ENCODE results near the gene ZNF519.
A peak's percentile ranks its signal among the peaks of the same experiment; 100 is the strongest.
"Not testable (repeated sequence)": the region's sequence is repeated elsewhere in the genome, so short reads cannot be mapped to it uniquely, and the experiment has no call there.

The ZNF519 gene

DNA sequence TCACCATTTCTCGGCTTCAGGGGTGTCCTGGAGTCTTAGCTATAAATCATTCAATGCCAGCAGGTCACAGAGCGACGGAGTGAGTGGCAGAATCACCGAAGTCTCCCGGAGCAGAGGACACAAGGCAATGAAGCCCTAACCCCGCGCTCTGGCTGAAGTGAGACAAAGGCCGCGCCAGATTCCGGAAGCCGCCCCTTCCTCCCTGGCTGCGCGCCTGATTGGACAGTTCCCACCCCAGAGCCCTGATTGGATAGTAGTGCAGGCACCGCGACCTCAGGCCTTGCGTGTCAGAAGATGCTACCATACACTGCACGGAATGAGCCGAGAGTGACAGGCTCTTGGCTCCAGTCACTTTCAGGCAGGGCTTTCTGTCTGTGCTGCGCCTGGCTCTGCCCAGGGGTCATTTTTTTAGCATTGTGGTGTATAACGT is at the start of gene ZNF519:
TSS of gene ZNF519 (minus strand) at position 165 of the 430 bp plus-strand sequence. CDS start at position 7, 158 bp downstream.
- peak; percentile 96 for DNase-seq

DNA sequence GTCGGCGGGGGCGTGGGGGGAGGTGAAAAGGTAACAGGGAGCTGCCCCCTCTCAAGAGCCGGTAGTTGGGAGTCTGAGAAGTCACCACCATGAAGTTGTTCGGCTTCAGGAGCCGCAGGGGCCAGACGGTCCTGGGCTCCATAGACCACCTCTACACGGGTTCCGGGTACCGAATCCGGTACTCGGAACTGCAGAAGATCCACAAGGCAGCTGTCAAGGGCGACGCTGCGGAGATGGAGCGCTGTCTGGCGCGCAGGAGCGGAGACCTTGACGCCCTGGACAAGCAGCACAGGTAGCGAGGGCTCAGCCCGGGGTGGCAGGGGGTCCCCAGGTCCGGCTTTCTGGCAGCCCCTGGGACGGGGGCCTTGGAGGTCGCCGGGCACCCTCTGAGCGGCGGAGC is 47.1 kb upstream of the ZNF519 start:
- DNase-seq = peak; percentile 22

DNA sequence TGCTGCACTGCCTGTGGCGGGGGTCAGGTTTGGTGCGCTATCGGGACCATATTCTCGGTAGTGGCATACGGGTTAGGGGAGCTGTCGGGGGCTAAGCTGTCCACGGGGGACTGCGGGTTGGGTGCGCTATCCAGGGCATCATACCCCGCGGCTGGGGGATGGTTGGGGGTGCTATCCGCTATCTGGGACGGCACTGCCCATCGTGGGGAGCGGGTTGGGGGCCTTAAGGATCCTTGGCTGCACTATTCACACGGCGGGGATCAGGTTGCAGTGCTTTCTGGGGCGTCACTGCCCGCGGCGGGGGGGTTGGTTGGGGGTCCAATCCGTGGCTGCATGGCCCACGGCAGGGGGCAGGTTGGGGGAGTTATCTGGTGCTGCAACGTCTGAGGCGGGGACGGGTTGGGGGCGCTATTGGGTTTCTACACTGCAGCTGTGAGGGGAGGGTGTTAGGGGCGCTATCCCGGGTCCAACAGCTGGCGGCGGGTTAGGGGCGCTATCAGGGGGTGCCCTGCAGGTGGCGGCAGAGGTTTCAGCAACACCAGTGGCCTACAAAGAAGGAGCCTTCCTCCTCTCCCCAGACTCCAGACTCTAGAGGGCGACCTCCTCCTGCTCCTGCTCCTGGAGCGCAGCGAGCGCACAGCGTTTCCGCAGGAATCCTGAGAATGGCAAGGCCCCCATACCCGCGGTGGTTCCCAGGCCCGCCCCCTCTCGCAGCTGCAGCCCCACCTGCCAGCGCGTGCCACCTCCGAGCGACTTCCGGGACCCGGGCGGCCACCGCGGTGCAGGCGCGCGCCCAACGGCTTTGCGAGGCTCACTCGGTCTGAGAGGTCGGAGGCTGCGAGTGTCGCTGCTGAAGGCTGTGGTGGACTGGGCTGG is 46.3 kb upstream of the ZNF519 start:
- peak; percentile 93 for DNase-seq

DNA sequence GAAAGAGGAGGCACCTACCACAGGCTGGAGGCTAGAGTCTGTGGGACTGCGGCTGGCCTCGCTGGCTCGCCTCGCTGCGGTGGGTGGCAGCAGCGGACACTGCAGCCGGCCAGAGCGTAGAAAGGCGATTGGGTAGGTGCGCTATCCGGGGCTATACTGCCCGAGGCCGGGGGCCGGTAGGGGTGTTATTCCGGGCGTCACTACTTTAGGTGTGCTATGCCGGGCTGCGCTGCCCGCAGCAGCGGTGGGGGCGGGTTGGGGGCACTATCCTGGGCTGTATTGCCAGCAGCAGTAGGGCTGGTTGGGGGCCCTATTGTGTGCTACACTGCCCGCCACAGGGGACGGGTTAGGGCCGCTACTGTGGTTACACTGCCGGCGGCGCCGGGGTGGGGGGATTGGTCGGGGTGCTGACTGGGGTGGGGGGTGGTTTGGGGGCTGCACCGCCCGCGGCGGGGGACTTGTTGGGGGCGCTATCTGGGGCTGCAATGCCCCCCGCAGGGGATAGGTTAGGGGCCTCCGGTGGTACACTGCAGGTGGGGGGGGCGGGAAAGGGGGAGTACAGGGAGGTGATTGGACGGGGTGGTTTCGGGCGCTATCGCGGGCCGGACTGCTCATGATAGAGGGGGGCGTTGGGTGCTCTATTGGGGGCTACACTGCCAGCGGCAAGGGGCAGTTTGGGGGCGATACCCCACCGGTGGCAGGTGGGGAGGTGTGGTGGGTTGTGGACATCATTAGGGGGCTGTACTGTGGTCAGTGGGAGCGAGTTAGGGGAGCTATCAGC is 45.5 kb upstream of the ZNF519 start:
- DNase-seq = not testable (repeated sequence)

DNA sequence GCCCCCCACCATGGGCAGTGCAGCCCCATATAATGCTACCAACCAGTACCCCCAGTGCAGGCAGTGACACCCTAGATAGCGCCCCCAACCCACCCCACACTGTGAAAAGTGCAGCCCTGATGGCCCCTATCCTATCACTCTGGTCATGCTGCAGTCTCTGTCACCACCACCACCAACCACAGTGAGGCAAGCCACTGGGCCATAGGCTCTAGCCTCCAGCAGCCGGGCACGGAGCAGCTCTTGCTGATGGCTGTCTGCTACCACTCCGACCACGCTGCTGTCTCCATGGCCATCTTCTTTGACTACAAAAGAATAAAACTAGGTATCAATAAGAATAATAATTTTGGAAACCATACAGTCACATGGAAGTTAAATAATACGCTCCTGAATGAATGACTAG is 43.2 kb upstream of the ZNF519 start:
- not testable (repeated sequence) for DNase-seq

DNA sequence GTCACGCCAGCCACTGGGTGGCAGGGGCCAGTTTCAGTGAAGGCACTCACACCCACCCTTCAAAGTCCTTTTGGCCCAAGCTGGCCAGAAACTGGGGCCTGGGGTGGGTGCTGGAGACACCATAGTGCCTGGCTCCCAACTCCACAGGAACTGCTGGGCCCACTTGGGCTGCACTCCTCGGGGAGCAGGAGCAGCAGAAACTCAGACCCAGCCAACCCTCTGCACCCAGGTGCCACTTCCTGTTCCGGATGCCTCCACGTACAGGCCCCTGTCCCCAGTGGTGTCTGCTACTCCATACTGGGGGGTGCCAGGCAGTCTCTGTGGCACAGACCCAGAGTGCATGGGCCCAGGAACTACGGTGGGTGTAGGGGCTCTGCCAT is 42.5 kb upstream of the ZNF519 start:
- DNase-seq = no peak

DNA sequence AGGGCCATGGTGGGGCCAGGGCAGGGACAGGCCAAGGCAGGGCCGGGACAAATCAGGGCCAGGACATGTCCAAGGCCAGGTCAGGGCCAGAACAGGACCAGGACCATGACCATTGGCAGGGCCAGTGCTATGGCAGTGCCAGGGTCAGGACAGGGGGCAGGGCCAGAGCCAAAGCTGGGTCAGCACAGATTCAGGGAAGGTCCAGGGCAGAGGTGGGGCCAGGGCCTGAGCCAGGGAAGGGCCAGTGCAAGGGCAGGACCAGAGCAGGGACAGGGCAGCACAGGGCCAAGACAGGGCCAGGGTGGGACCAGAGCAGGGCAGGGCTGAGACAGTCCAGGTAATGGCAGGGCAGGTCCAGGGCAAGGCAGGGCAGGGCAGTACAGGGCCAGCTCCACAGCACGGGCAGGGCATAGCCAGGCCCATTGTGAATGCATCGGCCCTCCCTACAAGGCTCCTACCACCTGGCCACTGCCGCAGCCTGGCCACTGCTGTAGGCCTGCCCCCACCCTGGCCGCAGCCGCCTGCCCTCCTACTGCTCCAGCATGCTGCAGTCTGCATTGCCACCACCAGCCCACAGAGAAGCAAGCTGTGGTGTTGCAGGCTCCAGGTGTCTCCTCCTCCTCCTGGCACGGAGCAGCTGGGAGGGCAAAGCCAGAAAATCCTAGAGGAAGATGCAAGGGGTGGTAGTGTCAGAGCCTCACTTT is 41.9 kb upstream of the ZNF519 start:
- DNase-seq = not testable (repeated sequence)

DNA sequence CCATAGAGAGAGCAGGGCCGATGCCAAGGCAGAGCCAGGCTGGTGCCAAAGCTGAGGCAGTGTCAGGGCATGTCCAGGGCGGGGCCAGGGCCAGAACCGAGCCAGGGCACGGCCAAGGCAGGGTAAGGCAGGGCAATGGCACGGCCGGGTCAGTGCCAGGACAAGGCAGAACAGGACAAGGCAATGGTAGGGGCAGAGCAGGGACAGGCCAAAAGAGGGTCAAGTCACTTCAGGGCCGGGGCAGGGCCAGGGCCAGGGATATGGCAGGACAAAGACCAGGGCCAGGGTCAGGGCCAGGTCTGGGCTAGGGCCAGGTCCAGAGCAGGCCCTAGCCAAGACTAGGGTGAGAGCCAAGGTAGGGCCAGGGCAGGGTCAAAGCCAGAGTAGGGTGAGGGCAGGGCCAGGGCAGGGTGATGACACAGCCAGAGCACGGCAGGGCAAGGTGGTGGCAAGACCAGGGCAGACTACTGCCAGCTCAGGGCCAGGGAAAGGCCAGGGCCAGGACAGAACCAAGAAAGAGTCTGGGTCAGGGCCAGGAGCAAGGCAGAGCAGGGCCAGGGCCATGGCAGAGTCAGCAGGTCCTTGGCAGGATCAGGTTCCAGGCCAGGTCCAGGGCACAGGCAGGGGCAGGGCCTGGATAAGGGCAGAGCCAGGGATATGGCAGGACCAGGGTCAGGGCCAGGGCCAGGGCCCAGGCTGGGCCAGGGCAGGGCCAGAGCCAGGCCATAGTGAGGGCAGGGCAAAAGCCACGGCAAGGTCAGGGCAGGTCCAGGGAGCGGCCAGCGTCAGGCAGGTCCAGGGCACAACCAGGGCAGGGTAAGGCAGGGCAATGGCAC is 41.1 kb upstream of the ZNF519 start:
- not testable (repeated sequence) for DNase-seq

DNA sequence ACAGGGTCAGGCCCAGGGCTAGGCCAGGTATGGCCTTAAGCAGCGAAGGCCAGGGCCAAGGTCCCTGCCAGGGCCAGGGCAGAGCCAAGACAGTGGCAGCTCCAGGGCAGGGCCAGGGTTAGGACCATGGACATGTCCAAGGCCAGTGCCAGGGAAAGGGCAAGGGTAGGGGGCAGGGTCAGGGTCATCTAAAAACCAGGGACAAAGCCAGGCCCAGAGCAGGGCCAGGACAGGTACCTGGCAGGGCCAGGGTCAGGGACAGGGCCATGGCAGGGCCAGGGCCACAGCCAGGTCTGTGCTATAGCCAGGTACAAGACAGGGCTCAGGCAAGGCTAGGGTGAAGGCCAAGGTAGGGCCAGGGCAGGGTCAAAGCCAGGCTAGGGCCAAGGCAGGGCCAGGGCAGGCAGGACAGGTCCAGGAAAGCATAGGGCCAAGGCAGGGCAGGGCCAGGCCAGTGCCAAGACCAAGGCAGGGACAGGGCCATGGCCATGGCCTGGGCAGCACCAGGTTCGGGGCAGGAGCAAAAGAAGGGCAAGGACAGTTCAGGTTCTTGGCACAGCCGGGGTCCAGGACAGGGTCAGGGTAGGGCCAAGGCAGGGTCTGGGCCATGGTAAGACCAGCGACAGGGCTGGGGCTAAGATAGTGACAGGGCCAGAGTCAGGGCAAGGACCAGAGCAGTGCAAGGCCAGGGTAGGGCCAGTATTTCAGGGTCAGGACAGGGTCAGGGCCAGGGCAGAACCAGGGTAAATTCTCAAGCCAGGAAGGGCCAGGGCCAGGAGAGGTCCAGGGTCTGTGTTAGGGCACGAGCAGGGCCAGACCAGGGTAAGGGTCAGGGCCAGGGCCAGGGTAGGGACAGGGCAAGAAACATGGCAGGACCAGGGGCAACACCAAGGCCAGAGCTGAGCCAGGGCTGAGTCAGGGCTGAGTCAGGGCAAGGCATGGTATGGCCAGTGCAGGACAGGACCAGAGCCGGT is 40.2 kb upstream of the ZNF519 start:
- not testable (repeated sequence) for DNase-seq

DNA sequence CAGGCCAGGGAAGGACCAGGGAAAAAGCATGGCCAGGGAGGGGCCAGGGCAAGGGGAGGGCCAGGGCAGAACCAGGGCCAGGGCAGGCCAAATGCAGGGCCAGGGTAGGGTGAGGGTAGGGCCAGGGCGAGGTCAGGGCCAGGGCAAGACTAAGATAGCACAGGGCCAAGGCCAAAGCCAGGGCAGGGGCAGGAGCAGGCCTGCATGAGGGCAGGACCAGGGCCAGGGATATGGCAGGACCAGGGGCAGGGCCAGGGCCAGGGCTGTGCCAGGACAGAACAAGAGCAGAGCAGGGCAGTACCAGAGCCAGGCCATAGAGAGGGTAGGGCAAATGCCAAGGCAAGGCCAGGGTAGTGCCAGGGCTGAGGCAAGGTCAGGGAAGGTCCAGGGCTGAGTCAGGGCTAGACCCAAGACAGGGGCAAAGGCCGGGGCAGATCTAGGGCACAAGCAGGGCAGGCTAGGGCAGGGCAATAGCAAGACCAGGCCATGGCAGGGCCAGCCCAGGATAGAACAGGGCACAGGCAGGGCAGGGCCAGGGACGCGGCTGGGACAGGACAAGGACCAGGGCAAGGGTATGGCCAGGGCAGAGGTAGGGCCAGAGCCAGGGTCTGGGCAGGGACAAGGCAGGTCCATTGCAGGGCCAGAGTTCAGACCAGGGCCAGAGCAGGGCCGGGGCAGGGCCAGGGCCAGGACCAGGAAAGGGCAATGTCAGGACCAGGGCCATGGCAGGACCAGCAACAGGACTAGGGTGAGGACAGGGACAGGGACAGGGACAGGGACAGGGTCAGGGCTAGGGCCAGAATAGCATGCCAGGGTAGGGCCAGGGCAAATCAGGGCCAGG is 39.3 kb upstream of the ZNF519 start:
- DNase-seq = not testable (repeated sequence)

DNA sequence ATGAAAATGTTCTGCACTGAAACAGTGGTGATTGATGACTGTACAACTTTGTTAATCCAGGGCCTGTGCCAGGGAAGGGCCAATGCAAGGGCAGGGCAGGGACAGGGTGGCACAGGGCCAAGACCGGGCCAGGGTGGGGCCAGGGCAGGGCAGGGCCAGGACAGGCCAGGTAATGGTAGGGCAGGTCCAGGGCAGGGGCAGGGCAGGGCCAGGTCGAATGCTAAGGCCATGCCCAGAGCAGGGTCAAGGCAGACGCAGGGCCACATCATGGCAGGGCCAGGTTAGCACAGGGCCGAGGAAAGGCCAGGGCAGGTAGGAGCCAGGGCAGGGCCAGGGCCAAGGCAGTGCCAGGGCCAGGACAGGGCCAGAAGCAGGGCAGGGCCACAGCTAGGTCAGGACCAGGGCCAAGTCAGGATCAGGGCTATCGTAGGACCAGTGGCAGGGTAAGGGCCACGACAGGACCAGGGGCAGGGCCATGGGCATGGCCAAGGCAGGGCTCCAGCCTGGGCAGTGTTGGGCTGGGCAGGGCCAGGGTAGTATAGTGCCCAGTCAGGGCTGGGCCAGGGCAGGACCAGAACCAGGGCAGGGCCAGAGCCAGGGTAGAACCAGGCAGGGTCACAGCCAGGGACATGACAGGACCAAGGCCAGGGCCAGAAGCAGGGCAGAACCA is 38.3 kb upstream of the ZNF519 start:
- not testable (repeated sequence) for DNase-seq

DNA sequence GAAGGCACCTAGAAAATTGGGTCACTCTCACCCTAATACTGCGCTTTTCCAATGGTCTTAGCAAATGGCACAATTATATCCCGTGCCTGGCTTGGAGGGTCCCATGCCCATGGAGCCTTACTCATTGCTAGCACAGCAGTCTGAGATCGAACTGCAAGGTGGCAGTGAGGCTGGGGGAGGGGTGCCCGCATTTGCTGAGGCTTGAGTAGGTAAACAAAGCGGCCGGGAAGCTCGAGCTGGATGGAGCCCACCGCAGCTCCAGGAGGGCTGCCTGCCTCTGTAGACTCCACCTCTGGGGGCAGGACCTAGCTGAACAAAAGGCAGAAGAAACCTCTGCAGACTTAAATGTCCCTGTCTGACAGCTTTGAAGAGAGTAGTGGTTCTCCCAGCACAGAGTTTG is 30.7 kb upstream of the ZNF519 start:
- DNase-seq = not testable (repeated sequence)

DNA sequence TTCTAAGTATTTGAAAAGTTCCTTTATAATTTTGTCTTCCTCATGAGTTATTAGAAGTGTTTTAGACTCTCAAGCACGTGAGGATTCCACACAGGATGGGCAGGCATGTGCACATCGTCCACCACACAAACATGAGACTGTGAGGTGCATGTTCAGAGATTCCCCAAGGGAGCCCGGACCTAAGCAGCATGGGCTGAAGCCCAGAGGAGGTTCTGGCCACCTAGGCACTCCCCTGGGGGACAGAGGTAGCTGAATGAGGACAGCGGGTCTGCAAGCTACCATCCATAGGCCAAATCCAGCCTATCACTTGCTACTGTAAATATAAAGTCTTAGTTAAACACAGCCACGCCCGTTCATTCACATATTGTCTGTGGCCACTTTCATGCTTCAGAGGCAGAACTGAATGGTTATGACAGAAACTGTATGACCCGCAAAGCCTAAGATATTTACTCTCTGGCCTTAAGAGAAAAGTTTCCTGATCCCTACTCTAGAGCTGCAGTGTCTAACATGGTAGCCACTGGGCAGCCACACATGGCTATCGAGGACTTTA is 19.4 kb upstream of the ZNF519 start:
- not testable (repeated sequence) for DNase-seq

DNA sequence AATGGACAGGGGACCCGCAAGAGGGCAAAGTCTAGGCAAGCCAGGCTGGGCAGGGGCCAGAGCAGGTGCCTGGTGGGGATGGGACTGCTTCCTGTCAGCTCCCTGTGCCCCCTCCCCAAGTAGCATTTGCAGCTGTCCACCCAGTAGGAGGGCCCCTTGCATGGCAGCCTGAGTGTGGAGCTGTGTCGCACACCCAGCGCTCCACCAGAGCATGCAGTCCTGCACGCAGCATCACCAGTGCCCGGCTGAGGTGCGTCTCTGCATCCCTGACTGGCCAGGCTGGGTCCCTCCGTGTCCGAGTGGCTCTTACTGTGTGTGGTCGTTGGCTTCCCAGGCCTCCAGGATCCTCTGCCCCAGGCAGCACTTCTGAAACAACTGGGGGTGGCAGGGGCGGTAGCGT is 18.5 kb upstream of the ZNF519 start:
- DNase-seq = not testable (repeated sequence)

DNA sequence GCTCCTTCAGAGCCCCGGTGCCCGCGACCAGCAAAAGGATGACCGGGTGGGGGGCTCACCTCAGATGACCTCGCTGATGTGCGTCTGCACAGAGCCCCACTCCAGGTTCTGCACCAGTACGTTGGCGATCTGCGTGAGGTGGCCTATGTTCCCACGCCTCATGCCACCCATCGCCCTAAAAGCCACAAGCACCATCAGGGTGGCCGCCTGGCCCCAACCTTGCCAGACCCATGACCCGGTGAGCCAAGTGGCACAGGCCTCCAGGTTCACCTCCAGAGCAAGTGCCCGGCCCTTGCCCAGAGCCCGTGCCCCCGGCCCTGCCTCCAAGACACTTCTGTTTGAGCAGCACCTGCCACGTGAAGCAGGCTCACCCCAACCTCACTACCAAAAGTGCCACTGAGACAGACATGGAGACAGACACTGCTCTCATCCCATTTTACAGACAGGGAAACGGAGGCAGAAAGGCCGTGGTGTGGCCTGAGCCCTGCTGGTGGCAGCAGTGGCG is 17.7 kb upstream of the ZNF519 start:
- not testable (repeated sequence) for DNase-seq

DNA sequence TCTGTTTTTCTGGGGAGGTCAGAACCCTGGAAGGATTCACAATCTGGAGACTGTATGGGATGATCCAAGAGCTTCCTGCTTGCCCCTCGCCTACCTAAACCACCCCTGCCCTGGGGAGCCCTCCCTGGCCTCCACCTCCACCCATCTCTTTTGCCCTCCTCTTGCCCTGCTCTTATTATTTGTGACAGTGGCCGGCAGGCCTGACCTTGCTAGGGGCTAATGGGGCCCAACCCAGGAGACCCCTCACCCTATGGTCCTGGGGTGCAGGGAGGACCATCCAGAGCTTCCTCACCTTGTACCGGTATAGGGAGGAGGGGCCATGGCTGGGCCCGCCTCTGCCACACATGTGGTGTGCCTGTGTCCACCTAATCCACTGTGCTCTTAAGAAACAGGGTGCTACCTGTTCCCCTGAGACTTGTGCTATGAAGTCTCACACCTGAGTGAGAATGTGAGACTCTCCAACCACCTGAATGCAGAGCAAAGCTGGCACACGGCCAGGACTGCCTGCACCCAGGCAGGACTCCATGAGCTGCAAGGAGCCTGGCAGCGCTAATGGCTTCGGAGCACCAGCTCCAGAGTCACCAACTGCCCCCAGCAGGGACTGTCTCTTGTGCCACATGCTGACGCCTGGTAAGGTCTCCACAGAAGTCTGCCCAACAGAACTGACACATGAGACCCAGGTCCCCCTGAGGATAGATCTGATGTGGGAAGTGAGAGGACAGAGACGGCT is 17.1 kb upstream of the ZNF519 start:
- DNase-seq = not testable (repeated sequence)

DNA sequence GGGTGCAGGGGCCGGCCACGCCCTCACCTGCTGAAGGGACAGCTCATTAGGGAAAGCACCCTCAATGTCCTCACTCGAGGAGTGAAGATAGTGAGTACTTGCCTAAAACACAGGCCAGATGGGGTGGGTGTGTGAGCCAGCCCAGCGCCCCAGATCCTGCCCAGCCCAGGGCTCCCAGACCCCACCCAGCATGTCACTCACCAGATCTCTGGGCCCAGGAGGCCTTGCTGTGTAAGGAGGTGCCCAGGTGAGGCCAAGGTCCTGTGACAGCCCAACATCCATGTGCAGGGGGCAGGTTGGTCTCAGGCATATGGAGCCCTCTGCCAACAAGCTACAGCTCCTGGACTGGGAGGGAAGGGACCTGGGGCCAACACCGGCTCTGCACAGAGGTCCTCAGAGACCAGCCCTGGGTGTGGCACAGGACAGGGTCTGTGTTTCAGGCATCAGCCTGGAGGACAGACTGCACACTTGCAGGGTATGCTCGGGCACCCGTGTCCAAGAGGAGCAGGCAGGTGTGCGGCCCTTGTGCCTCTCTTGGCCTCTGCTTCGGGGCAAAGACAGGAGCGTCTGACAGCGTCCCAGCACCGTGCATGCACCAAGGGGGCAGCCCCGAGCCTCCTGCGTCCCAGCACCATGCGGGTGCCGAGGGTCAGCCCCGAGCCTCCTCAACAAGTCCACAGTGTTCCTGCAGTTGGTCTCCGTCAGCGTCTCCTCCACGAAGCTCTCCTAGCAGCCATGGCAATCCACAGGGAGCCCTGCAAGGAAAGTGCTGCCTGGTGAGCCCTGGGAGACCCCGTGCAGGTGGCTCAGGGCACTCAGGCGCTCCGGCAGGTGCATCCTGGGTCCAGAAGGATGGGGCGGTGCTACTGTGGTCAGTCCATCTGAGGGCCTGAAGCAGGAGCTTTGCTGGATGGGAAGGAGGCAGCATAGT is 16.0 kb upstream of the ZNF519 start:
- not testable (repeated sequence) for DNase-seq
